ENCODE measurements around the gene KATNAL2. TPM values are rescaled to one million over a fixed set of nuclear protein-coding genes. Genes with fewer than 3 reads are reported as not detected.
A peak's percentile ranks its signal among the peaks of the same experiment; 100 is the strongest.

The KATNAL2 gene
- total RNA-seq, 2 experiments from 2014 or later, result 0.45 to 0.52 TPM

- intact Hi-C loops (cut with micrococcal nuclease), result loop anchor here (1.0 to 2.0 kb wide), 4 partner anchors 27 to 781 kb away; partner anchors contain the start of genes IER3IP1, KATNAL2, PIAS2 and SMAD2
- Mint-ChIP-seq H3K36me3 (ENCODE audit: low read depth) (peaks cover 17% of the 10 kb centered on the region), H3K4me1 (ENCODE audit: low read depth) (peaks cover 37% of the 10 kb centered on the region), H3K27me3 (ENCODE audit: low read depth) (no peaks in the 10 kb centered on the region), H3K9me3 (no peaks in the 10 kb centered on the region), H3K4me3 (peak overlapping the region; percentile 95), H3K27ac (peak overlapping the region; percentile 96)
- CTCF ChIA-PET, result interaction anchor here (0.9 to 1.7 kb wide), 2 partner anchors 30 to 55 kb away, joined by 5 to 8 read pairs; no protein-coding TSS in a partner anchor
- no peak for DNase-seq
These were observed 232.1 kb downstream of the KATNAL2 start for GRCh38 chr18:47149457-47150028.

- Mint-ChIP-seq H3K9me3 (no peaks in the 10 kb centered on the region), H3K36me3 (ENCODE audit: low read depth) (peaks cover 19% of the 10 kb centered on the region), H3K4me1 (ENCODE audit: low read depth) (peaks cover 35% of the 10 kb centered on the region), H3K4me3 (peak within 1 kb of the TSS; percentile 95), H3K27ac (peak within 1 kb of the TSS; percentile 96), H3K27me3 (ENCODE audit: low read depth) (no peaks in the 10 kb centered on the region)
- DNase-seq, result peak; percentile 83
- intact Hi-C loops (cut with micrococcal nuclease), result loop anchor here (1.0 to 2.0 kb wide), 4 partner anchors 26 to 781 kb away; partner anchors contain the start of genes IER3IP1, KATNAL2, PIAS2 and SMAD2
- CTCF ChIA-PET, result interaction anchor here (0.9 to 1.7 kb wide), 2 partner anchors 31 to 55 kb away, joined by 5 to 8 read pairs; no protein-coding TSS in a partner anchor
These were observed 232.8 kb downstream of the KATNAL2 start, which contains the start of gene HDHD2 for GRCh38 chr18:47150029-47150823. TSS of gene HDHD2 (minus strand) at chr18:47150500. CDS start at chr18:47136439, 14,061 bp downstream.

- intact Hi-C loops (cut with micrococcal nuclease), result loop anchor here (1.0 to 2.0 kb wide), 5 partner anchors 25 to 780 kb away; partner anchors contain the start of genes IER3IP1, KATNAL2, PIAS2 and SMAD2
- CTCF ChIA-PET, result interaction anchor here (1.7 kb wide), 1 partner anchor 54 kb away, joined by 8 read pairs; no protein-coding TSS in a partner anchor
- Mint-ChIP-seq H3K4me3 (peak overlapping the region; percentile 95), H3K36me3 (ENCODE audit: low read depth) (peaks cover 15% of the 10 kb centered on the region), H3K27me3 (ENCODE audit: low read depth) (no peaks in the 10 kb centered on the region), H3K4me1 (ENCODE audit: low read depth) (peaks cover 29% of the 10 kb centered on the region), H3K9me3 (no peaks in the 10 kb centered on the region), H3K27ac (peak overlapping the region; percentile 96)
- peak; percentile 19 for DNase-seq
These were observed 233.5 kb downstream of the KATNAL2 start for GRCh38 chr18:47150824-47151366.

GRCh38 chr18:47151439-47151838 lies 234.0 kb downstream of the KATNAL2 start:
- intact Hi-C loops (cut with micrococcal nuclease), result loop anchor here (1.0 to 2.0 kb wide), 2 partner anchors 31 to 779 kb away; partner anchors contain the start of gene SMAD2

More at GRCh38 chr18:47151439-47151838, 234.0 kb downstream of the KATNAL2 start:
- Mint-ChIP-seq H3K36me3 (ENCODE audit: low read depth) (peaks cover 15% of the 10 kb centered on the region), H3K27ac (peak overlapping the region; percentile 96), H3K27me3 (ENCODE audit: low read depth) (no peaks in the 10 kb centered on the region), H3K4me1 (ENCODE audit: low read depth) (peaks cover 25% of the 10 kb centered on the region), H3K9me3 (no peaks in the 10 kb centered on the region), H3K4me3 (peak overlapping the region; percentile 95)
- CTCF ChIA-PET, result interaction anchor here (0.7 kb wide), 1 partner anchor 36 kb away, joined by 3 read pairs; no protein-coding TSS in a partner anchor
- DNase-seq, result no peak

Other genes with a start within 250 kb of the KATNAL2 start
- not detected for gene ST8SIA5, start 160.5 kb upstream of the KATNAL2 start, total RNA-seq
- gene PIAS2, start 95 bp upstream of the KATNAL2 start, total RNA-seq, result 10 to 100 TPM; 21.9 to 23.4 TPM
- not detected for gene ELOA2, start 118.0 kb downstream of the KATNAL2 start, total RNA-seq
- gene HDHD2, start 232.9 kb downstream of the KATNAL2 start, total RNA-seq, result 10 to 100 TPM; 32.8 to 33.9 TPM

All from activated naive CD4-positive, alpha-beta T cell treated with anti-CD3 and anti-CD28 coated beads for 36 hours (primary cell).